22Rv1 (cell line): Measurements from ENCODE around the gene DUSP22.

Experiments
- CTCF ChIP-seq: fragments of 450-650 bp; IDR thresholded peaks from 2 replicates; pipeline ENCODE4 v1.5.1; 2017; ENCODE audit warnings: mild to moderate bottlenecking
- ZFX ChIP-seq: fragments of 450-650 bp; IDR thresholded peaks from 2 replicates; pipeline ENCODE4 v1.6.1; 2017; ENCODE audit warnings: antibody characterized with exemption, borderline replicate concordance

GRCh38 chr6:315921-316752, 23.9 kb downstream of the DUSP22 start:
- TF ChIP-seq CTCF (no peak), ZFX (no peak)
